CD4-positive, CD25-positive, alpha-beta regulatory T cell (primary cell): Measurements from ENCODE around the gene ELP5. TPM values are rescaled to one million over a fixed set of nuclear protein-coding genes. Genes with fewer than 3 reads are reported as not detected.

ENCODE experiments used
- ATAC-seq, 2 donors: fragments of 150-1000 bp; cut with Tn5 transposase; one replicate each; pipeline ENCODE4 v1.10.0; 2021; ENCODE audit warnings: low read depth in 2 of 2, moderate number of reproducible peaks in 2 of 2, moderate library complexity in 1 of 2
- DNase-seq, 3 donors: peaks; one replicate each; pipeline versions ENCODE4 v3.0.0 to v3.0.0-alpha.2; 2012 to 2022; ENCODE audit warnings: mixed read lengths in 1 of 3
- H3K27ac ChIP-seq: one replicate; pipeline ENCODE4 v1.7.0; 2013; ENCODE audit warnings: mild to moderate bottlenecking, low read length; ENCODE audit not compliant: insufficient read depth, poor library complexity, severe bottlenecking
- H3K27me3 ChIP-seq: one replicate; pipeline ENCODE4 v1.7.0; 2013; ENCODE audit warnings: low read length; ENCODE audit not compliant: control insufficient read depth, insufficient read depth
- H3K36me3 ChIP-seq: one replicate; pipeline ENCODE4 v1.7.0; 2013; ENCODE audit warnings: mild to moderate bottlenecking, low read length, moderate library complexity; ENCODE audit not compliant: control insufficient read depth, insufficient read depth
- H3K4me1 ChIP-seq: 2 replicates; pipeline ENCODE4 v1.7.0; 2013; ENCODE audit warnings: mild to moderate bottlenecking, low read length; ENCODE audit not compliant: insufficient read depth, control insufficient read depth, poor library complexity, severe bottlenecking
- H3K4me3 ChIP-seq: one replicate; pipeline ENCODE4 v1.7.0; 2013; ENCODE audit warnings: low read depth, mild to moderate bottlenecking, low read length, moderate library complexity
- H3K9me3 ChIP-seq, 2 experiments: 1 replicate in 1 of 2; 2 replicates in 1 of 2; pipeline ENCODE4 v1.7.0; 2013; ENCODE audit warnings: low read length in 2 of 2, mild to moderate bottlenecking in 1 of 2, moderate library complexity in 1 of 2; ENCODE audit not compliant: control insufficient read depth in 2 of 2
- H3K27ac Mint-ChIP-seq, 3 donors: one replicate each; pipeline ENCODE4 v1.8.0; 2020 to 2022; ENCODE audit warnings: mild to moderate bottlenecking in 3 of 3, mixed read lengths in 3 of 3, moderate library complexity in 2 of 3
- H3K27me3 Mint-ChIP-seq: one replicate; pipeline ENCODE4 v1.8.0; 2022; ENCODE audit warnings: mild to moderate bottlenecking, mixed read lengths
- H3K36me3 Mint-ChIP-seq: one replicate; pipeline ENCODE4 v1.8.0; 2020; ENCODE audit warnings: mixed read lengths
- H3K4me1 Mint-ChIP-seq, 4 donors: one replicate each; pipeline ENCODE4 v1.8.0; 2020 to 2022; ENCODE audit warnings: mixed read lengths in 4 of 4, mild to moderate bottlenecking in 1 of 4
- H3K4me3 Mint-ChIP-seq, 4 donors: one replicate each; pipeline ENCODE4 v1.8.0; 2020 to 2022; ENCODE audit warnings: mild to moderate bottlenecking in 4 of 4, mixed read lengths in 4 of 4, moderate library complexity in 3 of 4
- H3K9me3 Mint-ChIP-seq, 7 donors: one replicate each; pipeline ENCODE4 v1.8.0; 2020 to 2022; ENCODE audit warnings: mixed read lengths in 7 of 7, mild to moderate bottlenecking in 3 of 7, moderate library complexity in 2 of 7
- polyA plus RNA-seq, 4 donors: library from polyadenylated mRNA; unstranded; fragments of 300-500 nt; fragmentation: Illumina TruSeq; gene quantifications; one replicate each; pipeline ENCODE4 v1.2.3, GENCODE V29; 2021
- total RNA-seq: library from RNA; stranded (reverse); gene quantifications from one replicate; pipeline ENCODE4 v1.2.3, GENCODE V29; 2022

Gene ELP5
- total and polyA plus RNA-seq, 5 donors from 2014 or later, result 31.6 to 74.0 (median 56.1) TPM

GRCh38 chr17:7233701-7234082, 18.3 kb upstream of the ELP5 start:
- H3K36me3 Mint-ChIP-seq, result peaks cover 20% of the 10 kb centered on the region
- Histone ChIP-seq H3K4me3 (peak overlapping the region; percentile 93), H3K27me3 (no peaks in the 10 kb centered on the region), H3K4me1 (peaks cover 30% of the 10 kb centered on the region), H3K36me3 (peaks cover 33% of the 10 kb centered on the region), H3K9me3 (no peaks in the 10 kb centered on the region), H3K27ac (peak overlapping the region; percentile 81)
- ATAC-seq, result no peak
- DNase-seq, result no peak
- no peaks in the 10 kb centered on the region for H3K27me3 Mint-ChIP-seq
- H3K27ac Mint-ChIP-seq, result peak overlapping the region; percentile 90 to 92 (median 91)
- no peaks in the 10 kb centered on the region for H3K9me3 Mint-ChIP-seq
- H3K4me1 Mint-ChIP-seq, result peaks cover 10 to 59% (median 34%) of the 10 kb centered on the region in 4 donors
- peak overlapping the region; percentile 89 to 97 (median 94) for H3K4me3 Mint-ChIP-seq

GRCh38 chr17:7234083-7234951, 17.7 kb upstream of the ELP5 start, which contains the start of gene DVL2:
Gene DVL2, minus strand, starts transcription at chr17:7234517. Its CDS starts 255 bp downstream, at chr17:7234262.
- Histone ChIP-seq H3K9me3 (no peaks in the 10 kb centered on the region), H3K27ac (peak within 1 kb of the TSS; percentile 81), H3K4me3 (peak within 1 kb of the TSS; percentile 93), H3K36me3 (peaks cover 30% of the 10 kb centered on the region), H3K4me1 (peaks cover 30% of the 10 kb centered on the region), H3K27me3 (no peaks in the 10 kb centered on the region)
- Mint-ChIP-seq H3K36me3 (peaks cover 16% of the 10 kb centered on the region), H3K27ac (peak within 1 kb of the TSS; percentile 90 to 92 (median 91)), H3K27me3 (no peaks in the 10 kb centered on the region), H3K4me3 (peak within 1 kb of the TSS; percentile 89 to 97 (median 94)), H3K4me1 (peaks cover 10 to 59% (median 34%) of the 10 kb centered on the region in 4 donors), H3K9me3 (no peaks in the 10 kb centered on the region)
- ATAC-seq, result peak; percentile 60 to 62
- DNase-seq, result peak; percentile 94 to 96 (median 95)

GRCh38 chr17:7235693-7236665, 16.0 kb upstream of the ELP5 start:
- Mint-ChIP-seq H3K27ac (peak overlapping the region in 1 of 3 donors; percentile 29), H3K4me1 (peaks cover 18 to 67% (median 43%) of the 10 kb centered on the region in 4 donors), H3K36me3 (peaks cover 21% of the 10 kb centered on the region), H3K9me3 (peaks cover 0 to 1% (median 0%) of the 10 kb centered on the region in 7 donors), H3K4me3 (peak overlapping the region; percentile 89 to 97 (median 94)), H3K27me3 (no peaks in the 10 kb centered on the region)
- Histone ChIP-seq H3K4me3 (no peak overlapping the region), H3K27ac (peak overlapping the region; percentile 81), H3K27me3 (no peaks in the 10 kb centered on the region), H3K4me1 (peaks cover 44% of the 10 kb centered on the region), H3K36me3 (peaks cover 23% of the 10 kb centered on the region), H3K9me3 (no peaks in the 10 kb centered on the region)
- ATAC-seq, result no peak
- DNase-seq, result no peak

GRCh38 chr17:7236808-7237207, 15.2 kb upstream of the ELP5 start:
- no peak for DNase-seq
- peaks cover 23% of the 10 kb centered on the region for H3K36me3 ChIP-seq
- Mint-ChIP-seq H3K4me3 (peak overlapping the region; percentile 92 to 97 (median 96)), H3K4me1 (peaks cover 18 to 72% (median 47%) of the 10 kb centered on the region in 4 donors), H3K27me3 (no peaks in the 10 kb centered on the region), H3K36me3 (peaks cover 24% of the 10 kb centered on the region), H3K27ac (peak overlapping the region; percentile 31 to 87 (median 44)), H3K9me3 (peaks cover 0 to 1% (median 0%) of the 10 kb centered on the region in 7 donors)
- peaks cover 52% of the 10 kb centered on the region for H3K4me1 ChIP-seq
- H3K27ac ChIP-seq, result peak overlapping the region; percentile 90
- no peak for ATAC-seq
- H3K27me3 ChIP-seq, result no peaks in the 10 kb centered on the region
- H3K9me3 ChIP-seq, result no peaks in the 10 kb centered on the region
- H3K4me3 ChIP-seq, result peak overlapping the region; percentile 37

- Mint-ChIP-seq H3K36me3 (peaks cover 19% of the 10 kb centered on the region), H3K4me1 (peaks cover 18 to 72% (median 44%) of the 10 kb centered on the region in 4 donors), H3K27me3 (no peaks in the 10 kb centered on the region), H3K9me3 (peaks cover 0 to 1% (median 0%) of the 10 kb centered on the region in 7 donors), H3K4me3 (peak overlapping the region; percentile 92 to 97 (median 96)), H3K27ac (peak overlapping the region; percentile 31 to 87 (median 44))
- peaks cover 56% of the 10 kb centered on the region for H3K4me1 ChIP-seq
- H3K4me3 ChIP-seq, result peak overlapping the region; percentile 37
- no peaks in the 10 kb centered on the region for H3K27me3 ChIP-seq
- no peak for DNase-seq
- H3K9me3 ChIP-seq, result no peaks in the 10 kb centered on the region
- peaks cover 23% of the 10 kb centered on the region for H3K36me3 ChIP-seq
- ATAC-seq, result no peak
- peak overlapping the region; percentile 90 for H3K27ac ChIP-seq
Observed at GRCh38 chr17:7237266-7237760, 14.7 kb upstream of the ELP5 start.

GRCh38 chr17:7237761-7238419, 14.1 kb upstream of the ELP5 start:
- Mint-ChIP-seq H3K36me3 (peaks cover 19% of the 10 kb centered on the region), H3K9me3 (peaks cover 0 to 1% (median 0%) of the 10 kb centered on the region in 7 donors), H3K27me3 (peaks cover 6% of the 10 kb centered on the region), H3K27ac (peak overlapping the region; percentile 31 to 87 (median 87)), H3K4me1 (peaks cover 24 to 71% (median 44%) of the 10 kb centered on the region in 4 donors), H3K4me3 (peak overlapping the region; percentile 92 to 97 (median 96))
- Histone ChIP-seq H3K27me3 (no peaks in the 10 kb centered on the region), H3K9me3 (no peaks in the 10 kb centered on the region), H3K4me3 (peak overlapping the region; percentile 37), H3K36me3 (peaks cover 23% of the 10 kb centered on the region), H3K27ac (peak overlapping the region; percentile 90), H3K4me1 (peaks cover 54% of the 10 kb centered on the region)
- DNase-seq (peak; percentile 69 to 87 (median 76)), ATAC-seq (peak; percentile 22 to 30)
